Measurements from ENCODE around the gene SMIM14.
"Not testable (repeated sequence)": the region's sequence is repeated elsewhere in the genome, so short reads cannot be mapped to it uniquely, and the experiment has no call there.

SMIM14 gene

DNA sequence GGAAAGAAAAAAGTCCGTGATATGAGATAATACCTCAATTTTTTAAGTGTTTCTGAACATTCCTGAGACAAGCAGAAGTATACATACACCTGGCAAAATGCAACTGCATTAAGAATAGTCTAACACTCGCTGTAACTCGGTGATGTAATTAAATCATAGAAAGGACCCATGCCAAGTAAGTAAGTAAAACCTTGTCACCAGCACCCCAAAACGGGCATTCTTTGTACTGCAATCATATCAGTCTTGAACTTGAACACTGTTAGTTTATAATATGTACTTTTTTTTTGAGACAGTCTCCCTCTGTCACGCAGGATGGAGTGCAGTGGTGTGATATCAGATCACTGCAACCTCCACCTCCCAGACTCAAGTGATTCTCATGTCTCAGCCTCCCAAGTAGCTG lies 47.4 kb downstream of the SMIM14 start:
- no peak for DNase-seq

DNA sequence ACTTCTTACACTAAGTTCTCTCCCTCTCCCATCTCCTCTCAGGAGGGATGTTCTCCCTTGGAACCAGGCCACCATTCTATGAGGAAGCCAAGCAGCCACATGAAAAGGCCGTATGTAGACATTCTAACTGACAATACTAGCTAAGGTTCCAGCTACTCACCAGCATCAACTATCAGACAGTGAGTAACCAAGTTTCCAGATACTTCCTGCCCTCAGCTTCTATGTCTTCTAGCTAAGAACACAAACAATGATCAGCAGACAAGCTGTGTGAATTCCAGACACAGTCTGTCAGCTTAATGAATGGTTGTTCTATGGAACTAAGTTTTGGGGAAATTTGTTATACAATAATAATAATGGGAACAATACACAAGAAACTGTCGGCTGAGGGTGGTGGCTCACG lies 50.8 kb downstream of the SMIM14 start:
- DNase-seq, result no peak

DNA sequence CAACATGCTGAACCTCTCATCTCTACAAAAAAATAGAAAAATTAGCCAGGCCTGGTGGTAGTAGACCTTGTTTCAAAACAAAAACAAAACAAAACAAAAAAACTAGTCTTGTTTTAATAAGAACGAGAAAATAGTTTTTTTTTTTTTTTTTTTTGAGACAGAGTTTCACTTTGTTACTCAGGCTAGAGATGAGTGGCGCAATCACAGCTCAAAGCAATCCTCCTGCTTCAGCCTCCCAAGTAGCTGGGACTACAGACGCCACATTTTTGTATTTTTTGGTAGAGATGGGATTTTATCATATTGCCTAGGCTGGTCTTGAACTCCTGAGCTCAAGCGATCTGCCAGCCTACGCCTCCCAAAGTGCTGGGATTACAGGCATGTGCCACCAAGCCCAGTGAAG lies 63.7 kb downstream of the SMIM14 start:
- DNase-seq, result no peak

DNA sequence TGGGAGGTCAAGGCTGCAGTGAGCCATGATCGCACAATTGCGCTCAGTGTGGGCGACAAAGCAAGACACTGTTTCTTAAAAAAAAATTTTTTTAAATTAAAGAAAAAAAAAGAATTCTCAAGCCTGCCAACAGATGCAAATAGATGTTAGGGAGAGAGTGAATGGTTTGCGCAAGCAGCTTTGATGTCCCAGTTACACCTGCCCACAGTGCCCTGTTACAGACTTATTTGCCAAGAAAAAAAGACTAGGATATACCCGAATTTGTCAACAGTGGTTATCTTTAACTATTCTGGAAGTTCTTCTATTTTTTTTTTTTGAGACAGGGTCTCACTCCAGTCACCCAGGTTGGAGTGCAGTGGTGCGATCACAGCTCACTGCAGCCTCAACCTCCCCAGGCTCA lies 67.2 kb downstream of the SMIM14 start:
- DNase-seq, result no peak

DNA sequence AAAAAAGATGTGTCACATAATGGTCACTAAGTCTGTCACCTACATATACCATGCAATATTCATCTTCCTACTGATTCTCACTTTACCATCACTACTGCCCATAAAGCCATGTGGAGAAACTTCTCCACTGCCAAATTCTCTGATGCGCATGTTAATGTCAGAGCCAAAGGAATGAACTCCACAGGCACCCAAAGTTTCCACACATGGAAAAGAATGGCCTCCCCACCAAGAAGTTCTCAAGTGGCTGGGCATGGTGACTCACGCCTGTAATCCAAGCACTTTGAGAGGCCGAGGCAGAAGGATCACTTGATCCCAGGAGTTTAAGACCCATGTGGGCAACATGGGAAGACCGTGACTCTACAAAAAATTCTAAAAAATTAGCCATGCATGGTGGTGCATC lies 67.6 kb downstream of the SMIM14 start:
- no peak for DNase-seq

DNA sequence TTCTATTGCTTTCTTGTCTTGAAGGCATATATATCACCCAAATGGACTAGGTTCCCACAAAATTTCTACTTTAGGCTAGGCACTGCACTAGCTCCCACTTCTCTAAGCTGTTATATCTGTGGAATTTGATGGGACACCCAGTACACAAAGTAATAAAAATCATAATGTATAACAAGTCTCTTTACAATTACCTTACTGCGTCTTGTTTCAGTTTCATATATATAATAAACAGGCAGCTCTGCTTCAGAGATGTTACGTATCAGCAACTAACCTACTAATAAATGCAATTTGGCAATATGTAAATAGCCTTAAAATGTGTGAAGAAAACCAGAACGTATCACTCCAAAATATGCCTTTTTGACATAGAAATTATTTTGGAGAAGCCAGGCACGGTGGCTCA lies 69.5 kb downstream of the SMIM14 start:
- no peak for DNase-seq

DNA sequence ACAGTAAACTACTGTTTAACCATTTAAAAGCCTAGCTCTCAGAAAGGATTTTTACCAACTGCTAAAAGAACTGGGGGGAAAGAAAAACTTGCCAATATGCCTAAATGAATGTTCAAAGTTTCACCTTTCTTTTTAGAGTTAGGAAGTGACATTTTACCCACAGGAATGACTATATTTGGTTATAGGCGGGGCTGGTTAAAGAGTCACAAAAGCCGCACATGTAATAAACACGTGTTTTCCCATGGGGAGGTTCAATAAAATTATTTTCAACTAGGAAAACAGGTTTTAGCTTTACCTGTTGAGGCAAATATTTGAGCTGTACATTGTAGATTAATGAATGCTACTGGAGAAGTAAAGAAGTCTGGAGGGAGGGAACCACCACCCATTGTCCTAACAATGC lies 69.9 kb downstream of the SMIM14 start:
- DNase-seq, result peak; percentile 9

DNA sequence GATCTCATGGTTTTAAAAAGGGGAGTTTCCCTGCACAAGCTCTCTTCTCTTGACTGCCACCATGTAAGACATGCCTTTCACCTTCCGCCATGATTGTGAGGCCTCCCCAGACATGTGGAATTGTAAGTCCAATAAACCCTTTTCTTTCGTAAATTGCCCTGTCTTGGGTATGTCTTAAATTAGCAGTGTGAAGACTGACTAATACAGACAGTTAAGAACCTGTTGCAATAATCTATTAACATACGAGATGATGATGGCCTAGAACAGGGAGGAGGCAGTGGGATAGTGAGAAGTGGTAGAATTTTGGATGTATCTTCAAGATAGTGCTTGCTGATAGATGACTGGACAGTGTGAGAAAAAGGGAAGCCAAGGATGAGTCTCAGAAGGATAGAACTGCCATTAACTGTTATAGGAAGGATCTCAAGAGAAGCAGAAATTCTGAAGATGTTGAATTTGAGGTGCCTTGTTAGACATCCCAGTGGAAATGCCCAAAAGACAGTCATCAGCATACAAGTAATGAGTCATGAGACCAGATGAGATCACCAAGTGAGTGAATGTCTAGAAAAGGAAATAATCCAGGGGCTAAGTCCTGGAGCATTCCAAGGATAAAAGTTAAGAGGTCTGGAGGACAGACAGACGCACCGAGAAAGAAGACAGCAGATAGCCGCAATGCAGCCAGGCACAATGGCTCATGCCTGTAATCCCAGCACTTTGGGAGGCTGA lies 72.6 kb downstream of the SMIM14 start:
- DNase-seq, result no peak

DNA sequence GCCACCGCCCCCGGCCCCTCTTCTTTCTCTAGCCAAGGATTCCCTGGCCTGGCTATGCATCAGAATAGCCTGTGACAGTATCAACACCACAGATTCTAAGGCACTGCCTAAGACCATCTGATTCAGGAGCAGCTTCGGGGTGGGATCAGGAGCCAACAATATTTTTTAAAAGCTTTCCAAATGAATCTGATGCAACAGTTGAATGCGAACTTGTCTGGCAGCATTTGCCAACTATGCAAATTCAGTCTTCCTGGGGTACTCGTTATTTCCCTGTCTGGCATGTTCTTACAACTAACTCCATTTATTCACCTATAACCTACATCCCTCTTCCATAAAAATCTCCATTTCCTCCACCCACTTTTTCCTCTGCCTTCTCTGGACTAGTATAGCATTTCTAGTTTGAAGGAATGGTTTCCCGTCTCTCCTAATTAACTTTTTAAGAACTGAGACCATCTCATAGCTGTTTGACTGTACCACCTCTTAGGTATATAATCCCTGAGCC lies 75.3 kb downstream of the SMIM14 start:
- no peak for DNase-seq

DNA sequence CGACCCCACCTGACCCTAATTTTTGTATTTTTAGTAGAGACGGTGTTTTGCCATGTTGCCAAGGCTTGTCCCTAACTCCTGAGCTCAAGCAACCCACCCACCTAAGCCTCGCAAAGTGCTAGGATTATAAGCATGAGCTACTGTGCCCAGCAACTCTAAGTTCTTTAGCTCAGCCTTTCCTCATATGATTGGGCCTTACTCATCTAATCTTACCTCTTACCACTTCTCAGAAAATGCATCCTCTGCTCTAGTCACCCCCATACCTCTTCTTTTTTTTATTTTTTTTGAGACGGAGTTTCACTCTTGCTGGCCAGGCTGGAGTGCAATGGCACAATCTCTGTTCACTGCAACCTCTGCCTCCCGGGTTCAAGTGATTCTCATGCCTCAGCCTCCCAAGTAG lies 75.9 kb downstream of the SMIM14 start:
- DNase-seq, result no peak

DNA sequence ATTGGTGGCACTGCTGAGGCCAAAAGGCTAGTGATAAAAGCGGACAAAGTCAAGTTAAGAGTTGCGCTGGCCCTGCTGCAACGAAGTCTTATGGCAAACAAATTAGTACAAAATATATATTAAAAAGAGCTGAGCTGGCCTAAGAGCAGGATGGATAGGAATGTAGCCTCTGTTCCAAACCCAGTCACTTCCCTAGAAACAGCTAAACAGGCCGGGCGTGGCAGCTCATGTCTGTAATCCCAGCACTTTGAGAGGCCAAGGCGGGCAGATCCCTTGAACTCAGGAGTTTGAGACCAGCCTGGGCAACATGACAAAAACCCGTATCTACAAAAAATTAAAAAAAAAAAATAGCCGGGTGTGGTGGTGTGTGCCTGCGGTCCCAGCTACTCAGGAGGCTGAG lies 79.0 kb downstream of the SMIM14 start:
- DNase-seq, result no peak

DNA sequence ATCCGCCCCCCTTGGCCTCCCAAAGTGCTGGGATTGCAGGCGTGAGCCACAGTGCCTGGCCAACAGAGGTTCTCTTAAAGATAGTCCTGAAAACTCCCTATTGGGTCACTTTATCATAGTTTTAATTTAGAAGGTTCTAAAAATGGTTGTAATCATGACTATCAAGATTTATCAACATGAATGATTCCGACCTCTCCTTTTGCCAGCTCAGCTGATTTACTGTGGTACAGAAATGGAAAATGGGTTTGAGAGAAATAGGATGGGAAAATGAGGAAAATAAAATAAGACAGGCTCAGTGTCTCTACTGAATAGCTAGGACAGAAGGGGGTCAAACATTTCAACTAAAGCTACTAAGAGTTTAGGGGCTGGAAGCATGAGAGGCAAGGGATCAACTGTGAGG lies 83.2 kb downstream of the SMIM14 start:
- no peak for DNase-seq

DNA sequence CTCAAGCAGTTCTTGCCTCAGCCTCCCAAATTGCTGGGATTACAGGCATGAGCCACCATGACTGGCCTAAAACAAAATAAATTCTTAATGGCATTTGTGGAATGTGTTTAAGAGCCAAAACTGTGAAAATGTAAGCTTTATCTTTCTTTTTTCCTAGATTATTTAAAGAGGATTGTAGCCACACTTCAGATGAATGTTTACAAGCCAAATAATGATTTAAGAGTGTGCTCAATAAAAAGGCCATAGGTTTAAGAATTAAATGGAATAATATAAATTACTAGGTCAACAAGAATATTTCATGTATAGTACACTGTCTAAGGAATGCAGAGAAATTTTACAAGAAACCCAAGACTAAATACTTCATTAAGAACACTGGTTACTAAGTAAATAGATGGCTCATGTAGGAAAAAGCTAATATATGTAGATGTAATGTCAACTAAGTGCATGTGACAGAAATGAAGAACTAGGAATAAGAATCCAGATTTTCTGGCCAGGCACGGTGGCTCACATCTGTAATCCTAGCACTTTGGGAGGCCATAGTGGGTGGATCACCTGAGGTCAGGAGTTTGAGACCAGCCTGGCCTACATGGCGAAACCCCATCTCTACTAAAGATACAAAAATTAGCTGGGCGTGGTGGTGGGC lies 90.1 kb downstream of the SMIM14 start:
- DNase-seq, result no peak

DNA sequence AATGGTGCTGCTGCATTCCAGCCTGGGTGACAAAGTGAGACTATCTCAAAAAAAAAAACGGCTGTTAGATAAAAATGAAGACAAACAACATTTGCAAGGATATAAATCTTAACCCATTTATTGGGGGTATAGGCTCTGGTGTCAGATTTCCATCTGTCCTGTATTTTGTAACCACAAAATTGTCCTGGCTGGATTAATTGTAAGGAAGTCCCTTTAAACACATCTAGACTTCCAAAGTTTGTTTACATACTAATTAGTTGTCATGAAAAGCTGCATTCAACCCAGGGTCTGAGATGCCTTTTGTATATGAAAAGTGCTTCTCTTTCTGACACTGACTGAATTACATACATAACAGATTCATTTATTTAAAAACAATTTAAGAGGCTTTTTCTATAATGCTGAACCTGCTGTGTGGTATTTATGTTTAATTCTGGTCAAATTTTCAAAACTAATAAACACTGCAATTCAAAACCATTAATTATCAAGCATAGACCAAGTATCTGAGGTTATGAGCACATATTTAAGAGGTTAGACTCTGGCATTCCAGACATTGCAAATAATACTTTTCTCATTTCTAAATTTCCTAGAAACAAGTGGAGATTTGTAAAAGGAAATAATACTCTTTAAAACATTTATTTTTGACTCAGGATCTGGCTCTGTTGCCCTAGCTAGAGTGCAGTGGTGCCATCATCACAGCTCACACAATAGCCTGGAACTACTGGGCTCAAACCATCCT lies 93.9 kb downstream of the SMIM14 start:
- no peak for DNase-seq

DNA sequence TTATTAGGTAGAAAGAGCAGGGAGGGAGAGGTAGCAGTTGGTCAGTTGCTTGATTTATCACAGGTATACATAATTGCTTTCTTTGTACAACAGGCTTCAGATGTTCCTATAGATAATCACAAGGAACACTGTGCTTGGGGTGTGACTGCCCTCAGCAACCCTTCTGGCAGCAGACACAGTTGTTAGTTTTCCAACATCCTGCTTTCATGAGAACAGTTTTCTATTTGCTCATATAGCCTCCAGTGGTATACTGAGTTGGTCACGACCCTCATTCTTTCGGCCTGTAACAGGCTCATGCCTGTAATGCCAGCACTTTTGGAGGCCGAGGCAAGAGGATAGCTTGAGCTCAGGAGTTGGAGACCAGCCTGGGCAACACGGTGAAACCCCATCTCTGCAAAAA lies 94.6 kb downstream of the SMIM14 start:
- not testable (repeated sequence) for DNase-seq

DNA sequence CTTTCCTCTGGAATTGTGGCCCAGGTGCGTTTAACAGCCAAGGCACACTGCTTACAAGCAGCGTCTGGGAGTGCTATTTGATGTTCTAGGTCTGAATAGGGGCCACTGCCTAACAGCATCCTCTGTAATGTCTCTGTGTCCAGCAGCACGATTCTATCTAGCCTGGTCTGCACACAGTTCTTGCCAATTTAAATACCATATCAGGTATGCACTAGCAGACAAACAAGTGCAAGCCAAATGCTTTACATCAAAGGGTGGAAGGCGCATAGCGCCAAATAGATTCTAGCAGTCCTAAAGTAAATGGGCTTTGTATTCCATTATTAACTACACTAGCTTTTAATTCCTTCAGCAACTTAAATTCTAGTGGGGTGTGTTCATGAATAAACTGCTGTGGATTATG lies 95.6 kb downstream of the SMIM14 start:
- DNase-seq, result no peak

DNA sequence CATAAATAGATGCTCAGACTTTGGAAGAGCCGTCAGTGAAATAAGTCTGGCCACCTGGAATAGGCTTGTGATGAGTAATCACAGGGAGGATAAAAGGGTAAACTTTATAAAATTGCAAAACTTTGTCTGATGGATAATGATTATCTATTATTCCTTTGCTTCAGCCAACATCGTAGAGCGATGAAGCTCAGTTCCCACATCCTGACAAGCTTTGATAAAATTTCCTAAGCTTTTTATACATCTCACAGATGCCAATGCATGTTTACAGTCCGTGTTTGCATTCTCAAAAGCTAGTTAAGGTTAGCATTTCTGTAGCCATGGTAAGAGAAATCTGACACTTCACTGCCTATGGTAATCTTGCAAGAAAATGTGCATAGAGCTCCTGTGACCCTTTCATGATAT lies 96.1 kb downstream of the SMIM14 start:
- DNase-seq, result no peak

DNA sequence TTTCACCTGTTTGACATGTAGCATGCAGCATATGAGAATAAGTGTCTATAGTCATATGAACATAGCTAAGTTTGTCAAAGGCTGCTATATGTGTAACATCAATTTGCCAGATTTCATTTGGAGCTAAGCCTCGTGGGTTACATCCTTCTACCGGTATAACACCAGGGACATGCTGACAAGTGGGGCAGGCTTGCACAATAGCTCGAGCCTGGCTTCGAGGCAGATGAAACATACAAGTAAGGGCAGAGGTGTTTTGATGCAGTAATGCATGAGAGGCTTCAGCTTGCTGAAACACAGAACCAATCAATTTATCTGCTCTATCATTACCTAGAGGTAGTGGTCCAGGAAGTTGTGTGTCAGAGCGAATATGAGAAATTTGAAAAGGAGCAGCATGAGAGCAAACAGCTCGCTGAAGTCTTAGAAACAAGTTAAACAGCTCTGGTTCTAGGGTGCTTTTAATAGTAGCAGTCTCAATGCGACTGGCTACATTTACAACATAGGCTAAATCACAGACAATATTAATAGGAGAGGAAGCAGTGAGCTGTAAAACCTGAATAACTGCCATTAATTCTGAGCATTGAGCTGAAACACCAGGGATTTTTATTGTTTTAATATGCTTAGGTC lies 96.6 kb downstream of the SMIM14 start:
- no peak for DNase-seq

DNA sequence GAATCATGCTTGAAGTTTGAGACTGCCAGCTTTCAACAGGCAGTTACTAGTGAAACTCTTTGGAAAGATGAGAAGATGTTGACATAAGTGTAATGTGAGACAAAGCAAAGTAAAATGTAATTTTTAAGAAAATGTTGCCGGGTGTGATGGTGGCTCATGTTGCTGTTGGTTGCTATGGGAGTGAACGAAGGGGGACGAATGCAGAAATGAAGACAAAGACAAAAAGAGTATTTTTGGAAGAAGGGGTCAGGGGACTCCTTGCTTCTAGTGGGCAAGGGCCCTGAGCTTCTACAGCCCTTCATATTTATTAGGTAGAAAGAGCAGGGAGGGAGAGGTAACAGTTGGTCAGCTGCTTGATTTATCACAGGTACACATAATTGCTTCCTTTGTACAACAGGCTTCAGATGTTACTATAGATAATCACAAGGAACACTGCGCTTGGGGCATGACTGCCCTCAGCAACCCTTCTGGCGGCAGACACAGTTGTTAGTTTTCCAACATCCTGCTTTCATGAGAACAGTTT lies 99.5 kb downstream of the SMIM14 start:
- no peak for DNase-seq

DNA sequence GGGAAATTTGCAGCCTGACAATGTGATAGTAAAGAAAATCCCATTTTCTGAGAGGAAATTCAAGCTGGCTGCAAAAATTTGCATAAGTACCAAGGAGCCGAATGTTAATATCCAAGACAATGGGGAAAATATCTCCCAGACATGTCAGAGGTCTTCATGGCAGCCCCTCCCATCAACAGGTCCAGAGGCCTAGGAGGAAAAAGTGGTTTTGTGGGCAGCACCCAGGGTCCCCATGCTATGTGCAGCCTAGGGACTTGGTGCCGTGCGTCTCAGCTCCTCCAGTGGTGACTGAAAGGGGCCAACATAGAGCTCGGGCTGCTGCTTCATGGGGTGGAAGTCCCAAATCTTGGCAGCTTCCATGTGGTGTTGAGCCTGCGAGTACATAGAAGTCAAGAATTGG lies 105.1 kb downstream of the SMIM14 start:
- DNase-seq, result no peak

DNA sequence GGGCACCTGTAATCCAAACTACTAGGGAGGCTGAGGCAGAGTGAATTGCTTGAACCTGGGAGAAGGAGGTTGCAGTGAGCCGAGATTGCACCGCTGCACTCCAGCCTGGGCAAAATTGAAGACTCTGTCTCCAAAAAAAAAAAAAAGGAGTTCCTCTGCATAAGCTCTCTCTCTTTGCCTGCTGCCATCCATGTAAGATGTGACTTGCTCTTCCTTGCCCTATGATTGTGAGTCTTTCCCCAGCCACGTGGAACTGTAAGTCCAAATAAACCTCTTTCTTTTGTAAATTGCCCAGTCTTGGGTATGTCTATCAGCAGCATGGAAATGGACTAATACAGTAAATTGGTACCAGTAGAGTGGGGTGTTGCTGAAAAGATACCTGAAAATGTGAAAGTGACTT lies 106.4 kb downstream of the SMIM14 start:
- DNase-seq, result not testable (repeated sequence)

DNA sequence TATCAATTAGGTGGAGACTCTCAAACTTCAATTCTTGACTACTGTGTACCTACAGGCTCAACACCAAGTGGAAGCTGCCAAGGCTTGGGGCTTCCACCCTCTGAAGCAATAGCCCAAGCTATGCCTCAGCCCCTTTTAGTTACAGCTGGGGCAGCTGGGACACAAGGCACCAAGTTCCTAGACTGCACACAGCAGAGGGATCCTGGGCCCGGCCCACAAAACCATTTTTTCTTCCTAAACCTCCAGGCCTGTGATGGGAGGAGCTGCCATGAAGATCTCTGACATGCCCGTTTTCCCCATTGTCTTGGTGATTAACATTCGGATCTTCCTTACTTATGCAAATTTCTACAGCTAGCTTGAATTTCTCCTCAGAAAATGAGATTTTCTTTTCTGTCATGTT lies 108.0 kb downstream of the SMIM14 start:
- no peak for DNase-seq

DNA sequence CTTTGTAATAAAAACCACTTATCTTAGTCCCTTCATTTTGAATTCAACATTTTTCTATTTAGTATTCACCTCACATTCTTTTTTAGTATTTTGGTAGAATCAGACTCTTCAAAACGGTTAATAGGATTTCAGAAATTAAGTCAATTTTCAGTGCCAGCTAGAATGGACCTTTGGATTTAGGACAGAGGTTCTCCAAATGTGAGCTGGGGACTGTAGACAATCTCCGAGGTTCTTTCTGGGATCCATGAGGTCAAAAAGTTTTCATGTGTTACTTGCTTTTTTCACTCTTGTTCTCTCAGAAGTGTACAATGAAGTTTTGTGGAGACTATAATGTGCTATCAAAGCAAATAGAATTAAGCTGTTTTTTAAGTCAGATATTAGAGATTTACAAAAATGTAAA lies 109.1 kb downstream of the SMIM14 start:
- no peak for DNase-seq

Measured in CD4-positive, alpha-beta T cell treated with Interleukin-4 for 4 hours (primary cell).